Hepatocyte (in vitro differentiated cells): ENCODE measurements around the gene TTLL10.

ENCODE experiments used
- EZH2phosphoT487 ChIP-seq: fragments of 200-600 bp; sonication (generic); IDR thresholded peaks from one replicate; pipeline ENCODE4 v1.6.1; 2018; ENCODE audit warnings: antibody characterized with exemption, mild to moderate bottlenecking, low read depth, moderate library complexity; ENCODE audit not compliant: unreplicated experiment, severe bottlenecking
- TF ChIP-seq, protein P1 (sequence below): fragments of 200-600 bp; sonication (generic); IDR thresholded peaks from 2 replicates; pipeline ENCODE4 v1.5.1; 2016; ENCODE audit warnings: antibody characterized with exemption, mild to moderate bottlenecking; ENCODE audit not compliant: poor library complexity

GRCh38 chr1:1244192-1244811, 70.6 kb downstream of the TTLL10 start:
- TF ChIP-seq, protein P1, sequence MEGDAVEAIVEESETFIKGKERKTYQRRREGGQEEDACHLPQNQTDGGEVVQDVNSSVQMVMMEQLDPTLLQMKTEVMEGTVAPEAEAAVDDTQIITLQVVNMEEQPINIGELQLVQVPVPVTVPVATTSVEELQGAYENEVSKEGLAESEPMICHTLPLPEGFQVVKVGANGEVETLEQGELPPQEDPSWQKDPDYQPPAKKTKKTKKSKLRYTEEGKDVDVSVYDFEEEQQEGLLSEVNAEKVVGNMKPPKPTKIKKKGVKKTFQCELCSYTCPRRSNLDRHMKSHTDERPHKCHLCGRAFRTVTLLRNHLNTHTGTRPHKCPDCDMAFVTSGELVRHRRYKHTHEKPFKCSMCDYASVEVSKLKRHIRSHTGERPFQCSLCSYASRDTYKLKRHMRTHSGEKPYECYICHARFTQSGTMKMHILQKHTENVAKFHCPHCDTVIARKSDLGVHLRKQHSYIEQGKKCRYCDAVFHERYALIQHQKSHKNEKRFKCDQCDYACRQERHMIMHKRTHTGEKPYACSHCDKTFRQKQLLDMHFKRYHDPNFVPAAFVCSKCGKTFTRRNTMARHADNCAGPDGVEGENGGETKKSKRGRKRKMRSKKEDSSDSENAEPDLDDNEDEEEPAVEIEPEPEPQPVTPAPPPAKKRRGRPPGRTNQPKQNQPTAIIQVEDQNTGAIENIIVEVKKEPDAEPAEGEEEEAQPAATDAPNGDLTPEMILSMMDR: no peak
- TF ChIP-seq EZH2phosphoT487: no peak
